Hepatocyte (in vitro differentiated cells): Measurements from ENCODE around the gene ZNF664.

Source experiments
- CTCF ChIP-seq: fragments of 200-600 bp; sonication (generic); IDR thresholded peaks from 2 replicates; pipeline ENCODE4 v1.5.1; 2016; ENCODE audit warnings: antibody characterized with exemption, mild to moderate bottlenecking; ENCODE audit not compliant: poor library complexity
- EZH2 ChIP-seq: fragments of 200-600 bp; sonication (generic); IDR thresholded peaks from 2 replicates; pipeline ENCODE4 v1.6.1; 2016; ENCODE audit warnings: antibody characterized with exemption, mild to moderate bottlenecking, borderline replicate concordance

- TF ChIP-seq CTCF (no peak), EZH2 (no peak)
Observed at GRCh38 chr12:123946152-123946515, 26.9 kb upstream of the ZNF664 start.
